GM23248 (cell line): ENCODE measurements around the gene S100A12. TPM values are rescaled to one million over a fixed set of nuclear protein-coding genes. Genes with fewer than 3 reads are reported as not detected.

Experiments used
- DNase-seq: peaks from one replicate; pipeline ENCODE4 v3.0.0-alpha.2; 2015
- H2AFZ ChIP-seq: fragments of 200-600 bp; sonication (generic); 2 replicates; pipeline ENCODE4 v1.6.1; 2016; ENCODE audit warnings: antibody characterized with exemption
- H3F3A ChIP-seq: fragments of 200-600 bp; sonication (generic); 2 replicates; pipeline ENCODE4 v1.6.1; 2016; ENCODE audit warnings: mild to moderate bottlenecking, antibody characterized with exemption, mixed run types; ENCODE audit not compliant: insufficient read depth
- H3K27ac ChIP-seq: fragments of 200-600 bp; sonication (generic); 2 replicates; pipeline ENCODE4 v1.5.1; 2016; ENCODE audit warnings: mild to moderate bottlenecking
- H3K27me3 ChIP-seq: fragments of 200-600 bp; sonication (generic); replicated peaks from 2 replicates; pipeline ENCODE4 v1.6.1; 2016; ENCODE audit warnings: mild to moderate bottlenecking; ENCODE audit not compliant: insufficient read depth
- H3K36me3 ChIP-seq: fragments of 200-600 bp; sonication (generic); 2 replicates; pipeline ENCODE4 v1.6.1; 2016; ENCODE audit warnings: low read depth, mild to moderate bottlenecking
- H3K4me1 ChIP-seq: fragments of 200-600 bp; sonication (generic); 2 replicates; pipeline ENCODE4 v1.6.1; 2016; ENCODE audit warnings: mild to moderate bottlenecking; ENCODE audit not compliant: insufficient read depth
- H3K4me2 ChIP-seq: fragments of 200-600 bp; sonication (generic); one replicate; pipeline ENCODE4 v1.6.1; 2016; ENCODE audit warnings: mild to moderate bottlenecking; ENCODE audit not compliant: unreplicated experiment
- H3K4me3 ChIP-seq: fragments of 200-600 bp; sonication (generic); 2 replicates; pipeline ENCODE4 v1.5.1; 2016; ENCODE audit warnings: mild to moderate bottlenecking
- H3K79me2 ChIP-seq: fragments of 200-600 bp; sonication (generic); 2 replicates; pipeline ENCODE4 v1.6.1; 2016; ENCODE audit warnings: mild to moderate bottlenecking; ENCODE audit not compliant: insufficient read depth
- H3K9ac ChIP-seq: fragments of 200-600 bp; sonication (generic); 2 replicates; pipeline ENCODE4 v1.6.1; 2016; ENCODE audit warnings: mild to moderate bottlenecking
- H3K9me2 ChIP-seq: fragments of 200-600 bp; sonication (generic); 2 replicates; pipeline ENCODE4 v1.6.1; 2016; ENCODE audit warnings: mixed run types, mild to moderate bottlenecking, moderate library complexity; ENCODE audit not compliant: insufficient read depth
- H3K9me3 ChIP-seq: fragments of 200-600 bp; sonication (generic); one replicate; pipeline ENCODE4 v1.6.1; 2017; ENCODE audit warnings: low read depth
- H4K20me1 ChIP-seq: fragments of 200-600 bp; sonication (generic); 2 replicates; pipeline ENCODE4 v1.6.0; 2016; ENCODE audit not compliant: insufficient read depth
- EZH2 ChIP-seq: fragments of 200-600 bp; sonication (generic); IDR thresholded peaks from 2 replicates; pipeline ENCODE4 v1.6.1; 2018; ENCODE audit warnings: antibody characterized with exemption, mild to moderate bottlenecking; ENCODE audit not compliant: insufficient read depth, poor library complexity, severe bottlenecking
- EZH2phosphoT487 ChIP-seq: fragments of 200-600 bp; sonication (generic); IDR thresholded peaks from 2 replicates; pipeline ENCODE4 v1.6.1; 2018; ENCODE audit warnings: antibody characterized with exemption, moderate library complexity, mild to moderate bottlenecking, low read depth; ENCODE audit not compliant: insufficient read depth
- WGBS, 2 experiments: methylation state at CpG; one replicate each; pipeline ENCODE4 v1.1.6; 2015 to 2017; ENCODE audit warnings: low lambda C conversion rate in 2 of 2, low coverage in 1 of 2; ENCODE audit errors: missing lambda C conversion rate in 2 of 2; 5-methylcytosine and 5-hydroxymethylcytosine counted together
- in situ Hi-C: fragments of 300-500 bp; cut with MboI; formaldehyde crosslinking; loops from 2 replicates; pipeline ENCODE4 v1.15.0; 2020
- polyA plus RNA-seq: library from polyadenylated mRNA; unstranded; fragments of >200 nt; fragmentation: Nextera tagmentation; extraction: Ambion mirVana; gene quantifications from 2 replicates; pipeline ENCODE4 v1.2.1, GENCODE V29; 2016
- total RNA-seq: library from RNA; depleted of rRNA; stranded (reverse); fragments of >200 nt; shearing (Covaris generic); gene quantifications from 2 replicates; pipeline ENCODE4 v1.2.3, GENCODE V29; 2014

The S100A12 gene
- total and polyA plus RNA-seq, 2 experiments from 2014 or later = not detected

DNA sequence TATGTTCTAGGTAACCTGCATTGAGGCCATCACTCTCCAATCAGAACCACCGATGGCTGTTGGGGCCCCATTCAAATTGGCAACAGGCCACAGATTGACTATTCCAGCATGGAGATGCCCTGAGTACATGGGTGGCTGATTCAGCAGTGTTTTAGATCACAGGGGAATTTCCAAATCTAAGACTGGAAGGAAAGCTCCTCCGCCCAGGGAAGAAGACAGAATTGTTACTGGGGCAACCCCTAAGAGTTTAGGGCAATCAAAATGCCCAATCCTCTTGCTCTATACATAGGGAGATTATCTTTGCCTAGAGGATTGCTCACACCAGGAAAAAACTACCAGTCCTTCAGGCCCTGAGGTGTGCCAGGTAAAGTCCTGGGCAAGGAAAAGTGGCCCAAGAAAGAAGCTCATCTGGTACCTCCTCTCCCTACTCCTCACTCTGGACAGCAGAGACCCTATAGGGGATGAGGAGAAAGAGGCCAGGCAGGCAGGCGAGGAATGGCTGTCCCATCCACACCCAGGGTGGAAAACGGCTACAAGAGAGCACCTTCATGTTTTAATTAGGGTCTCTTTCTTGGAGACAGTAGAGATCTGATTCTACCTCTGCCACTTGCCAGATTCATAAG is 9.6 kb upstream of the S100A12 start:
- no peak overlapping the region for H3K27ac ChIP-seq
- H3K9me2 ChIP-seq = no peaks in the 10 kb centered on the region
- peaks cover 13% of the 10 kb centered on the region; the same call in 1 of the 2 replicates for H3K27me3 ChIP-seq
- H2AFZ ChIP-seq = no peak overlapping the region
- H3F3A ChIP-seq = no peaks in the 10 kb centered on the region
- H3K4me3 ChIP-seq = no peak overlapping the region
- in situ Hi-C loops = no loop called here
- DNase-seq = no peak
- no peaks in the 10 kb centered on the region for H3K9me3 ChIP-seq
- no peaks in the 10 kb centered on the region for H3K36me3 ChIP-seq
- WGBS, 2 experiments = 29 to 48% methylated on average over 4 of the region's 4 CpGs
- H3K4me2 ChIP-seq = no peak overlapping the region
- H3K79me2 ChIP-seq = no peaks in the 10 kb centered on the region
- H4K20me1 ChIP-seq = no peaks in the 10 kb centered on the region
- no peak overlapping the region for H3K9ac ChIP-seq
- no peaks in the 10 kb centered on the region for H3K4me1 ChIP-seq
- TF ChIP-seq EZH2phosphoT487 (no peak), EZH2 (no peak)

DNA sequence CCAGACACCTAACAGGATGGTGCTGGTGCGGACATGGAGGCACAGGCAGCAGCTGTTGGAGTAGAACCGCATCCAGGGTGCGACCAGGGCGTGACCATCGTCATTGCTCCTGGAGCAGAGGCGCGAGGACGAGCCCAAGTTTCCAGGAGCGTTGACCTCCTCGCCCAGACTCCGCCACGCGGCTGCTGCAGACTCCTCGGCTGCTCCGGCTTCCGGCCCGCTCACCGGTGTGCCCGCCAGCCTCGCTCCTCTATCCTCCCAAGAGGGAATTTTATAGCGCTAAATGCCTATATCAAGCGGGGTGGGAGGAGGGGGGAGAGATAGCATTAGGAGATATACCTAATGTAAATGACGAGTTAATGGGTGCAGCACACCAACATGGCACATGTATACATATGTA is 5.3 kb upstream of the S100A12 start:
- no peak overlapping the region for H3K4me3 ChIP-seq
- H3K27ac ChIP-seq = no peak overlapping the region
- TF ChIP-seq EZH2phosphoT487 (no peak), EZH2 (no peak)
- H3K4me2 ChIP-seq = no peak overlapping the region
- no peaks in the 10 kb centered on the region for H3K9me3 ChIP-seq
- H3K36me3 ChIP-seq = no peaks in the 10 kb centered on the region
- H3K4me1 ChIP-seq = peaks cover 4% of the 10 kb centered on the region
- in situ Hi-C loops = no loop called here
- H3K79me2 ChIP-seq = no peaks in the 10 kb centered on the region
- no peak for DNase-seq
- 78 to 79% methylated on average over 23 of the region's 23 CpGs for WGBS, 2 experiments
- no peaks in the 10 kb centered on the region for H3K9me2 ChIP-seq
- no peak overlapping the region for H2AFZ ChIP-seq
- no peak overlapping the region for H3K9ac ChIP-seq
- no peaks in the 10 kb centered on the region for H4K20me1 ChIP-seq
- H3K27me3 ChIP-seq = peaks cover 14% of the 10 kb centered on the region; the same call in 1 of the 2 replicates
- peaks cover 6% of the 10 kb centered on the region; the same call in 1 of the 2 replicates for H3F3A ChIP-seq

DNA sequence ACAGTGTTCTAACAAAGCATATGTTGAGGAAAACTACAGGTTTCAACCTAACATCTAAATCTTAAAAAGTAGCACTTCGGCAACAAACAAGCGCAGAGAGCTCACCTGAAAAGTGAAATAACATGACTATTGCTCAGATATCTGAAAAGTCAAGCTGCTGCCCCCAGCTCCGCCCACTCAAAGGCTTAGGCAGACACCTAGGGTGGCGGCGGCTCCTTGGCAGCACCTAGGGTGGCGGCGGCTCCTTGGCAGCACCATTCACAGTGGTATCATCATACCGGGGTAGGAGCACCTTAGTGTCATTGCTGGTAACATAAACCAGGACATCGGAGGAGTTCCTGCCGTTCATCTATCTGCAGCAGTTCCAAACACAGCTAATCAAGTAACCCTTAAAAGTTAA is 4.2 kb upstream of the S100A12 start:
- Histone ChIP-seq H3K27me3 (peaks cover 14% of the 10 kb centered on the region; the same call in 1 of the 2 replicates), H3K36me3 (no peaks in the 10 kb centered on the region), H3K9me2 (no peaks in the 10 kb centered on the region), H3K9me3 (no peaks in the 10 kb centered on the region), H3K9ac (no peak overlapping the region), H2AFZ (no peak overlapping the region), H3K27ac (no peak overlapping the region), H3K4me1 (peaks cover 11% of the 10 kb centered on the region), H3K4me3 (no peak overlapping the region), H4K20me1 (no peaks in the 10 kb centered on the region), H3F3A (peaks cover 7% of the 10 kb centered on the region; the same call in 1 of the 2 replicates), H3K4me2 (no peak overlapping the region), H3K79me2 (no peaks in the 10 kb centered on the region)
- DNase-seq = no peak
- no peak for TF ChIP-seq EZH2phosphoT487
- TF ChIP-seq EZH2 = no peak
- WGBS, 2 experiments = 68 to 70% methylated on average over 10 of the region's 10 CpGs
- in situ Hi-C loops = no loop called here

DNA sequence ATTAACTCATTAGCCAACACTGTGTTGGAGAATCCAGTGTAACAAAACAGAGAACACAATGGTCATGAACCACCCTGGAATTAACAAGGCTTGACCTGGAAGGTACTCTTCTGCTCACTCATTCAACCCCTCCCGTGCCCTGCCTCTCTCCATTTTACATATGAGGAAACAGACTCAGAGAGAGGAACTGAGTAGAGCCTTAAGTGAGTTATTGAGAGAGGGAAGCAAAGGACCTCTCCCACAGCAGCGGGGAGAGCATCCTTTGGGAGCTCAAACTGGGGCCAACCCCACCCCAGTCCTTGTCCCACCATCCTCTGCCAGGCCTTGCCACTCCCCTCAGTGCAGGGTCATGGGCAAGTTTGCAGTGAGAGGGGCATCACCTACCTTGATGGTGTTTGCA is 1.4 kb downstream of the S100A12 start:
- H3K9me3 ChIP-seq = no peaks in the 10 kb centered on the region
- no peak overlapping the region for H3K27ac ChIP-seq
- H3K4me3 ChIP-seq = no peak overlapping the region
- no peak overlapping the region for H2AFZ ChIP-seq
- in situ Hi-C loops = loop anchor here (25.0 kb wide), 1 partner anchor 363 kb away; the partner anchor contains the start of gene INTS3
- peaks cover 33% of the 10 kb centered on the region for H3K27me3 ChIP-seq
- TF ChIP-seq EZH2phosphoT487 (no peak), EZH2 (no peak)
- peaks cover 11% of the 10 kb centered on the region for H3K4me1 ChIP-seq
- H3K9ac ChIP-seq = no peak overlapping the region
- no peaks in the 10 kb centered on the region for H3K79me2 ChIP-seq
- 31 to 47% methylated on average over 2 of the region's 2 CpGs for WGBS, 2 experiments
- no peaks in the 10 kb centered on the region for H4K20me1 ChIP-seq
- no peak for DNase-seq
- H3K4me2 ChIP-seq = no peak overlapping the region
- H3F3A ChIP-seq = peaks cover 7% of the 10 kb centered on the region; the same call in 1 of the 2 replicates
- H3K36me3 ChIP-seq = no peaks in the 10 kb centered on the region
- H3K9me2 ChIP-seq = no peaks in the 10 kb centered on the region
